Prostate gland (tissue), 2 donors: ENCODE measurements around the gene DCP1B. TPM values are rescaled to one million over a fixed set of nuclear protein-coding genes. Genes with fewer than 3 reads are reported as not detected.
A peak's percentile ranks its signal among the peaks of the same experiment; 100 is the strongest.

ENCODE experiments used
- DNase-seq: peaks from one replicate; pipeline ENCODE4 v3.0.0-alpha.2; 2019; ENCODE audit warnings: low spot score
- H3K27ac ChIP-seq, 2 donors: fragments of 200-600 bp; sonication (generic); 2 replicates each; pipeline ENCODE4 v1.5.1; 2017 to 2019
- H3K27me3 ChIP-seq: fragments of 200-600 bp; sonication (generic); replicated peaks from 2 replicates; pipeline ENCODE4 v1.5.1; 2019; ENCODE audit not compliant: insufficient read depth
- H3K36me3 ChIP-seq, 2 donors: fragments of 200-600 bp; sonication (generic); 1 replicate in 1 of 2; 2 replicates in 1 of 2; pipeline versions ENCODE4 v1.5.1 to v1.8.1; 2017 to 2019
- H3K4me1 ChIP-seq: fragments of 200-600 bp; sonication (generic); replicated peaks from 2 replicates; pipeline ENCODE4 v1.5.1; 2019
- H3K4me3 ChIP-seq, 2 donors: fragments of 200-600 bp; sonication (generic); 2 replicates each; pipeline ENCODE4 v1.5.1; 2017 to 2019
- H3K9me3 ChIP-seq: fragments of 200-600 bp; sonication (generic); 2 replicates; pipeline ENCODE4 v1.5.1; 2017
- CTCF ChIP-seq, 4 experiments: fragments of 200-600 bp in 2 of 4; fragments of 450-650 bp in 2 of 4; sonication (generic) in 2 of 4; IDR thresholded peaks; 1 replicate in 3 of 4; 2 replicates in 1 of 4; pipeline ENCODE4 v1.5.1; 2016 to 2019; ENCODE audit warnings: antibody characterized with exemption in 4 of 4, mild to moderate bottlenecking in 2 of 4, moderate library complexity in 2 of 4
- POLR2A ChIP-seq: fragments of 450-650 bp; IDR thresholded peaks from one replicate; pipeline ENCODE4 v1.6.1; 2016; ENCODE audit warnings: antibody characterized with exemption, mild to moderate bottlenecking
- POLR2AphosphoS5 ChIP-seq: sonication (generic); formaldehyde crosslinking; IDR thresholded peaks from one replicate; pipeline ENCODE4 v1.6.1; 2017; ENCODE audit warnings: antibody characterized with exemption
- WGBS: methylation state at CpG from one replicate; pipeline ENCODE4 v1.1.5; 2018; 5-methylcytosine and 5-hydroxymethylcytosine counted together
- intact Hi-C: fragments of 100-400 bp; cut with DNase I; formaldehyde crosslinking; loops from one replicate; pipeline ENCODE4 v1.14.2; 2022
- total RNA-seq, 2 donors: library from RNA; depleted of rRNA; stranded (reverse); fragments of >200 nt; gene quantifications; one replicate each; pipeline ENCODE4 v1.1.0, GENCODE V29; 2016

Gene DCP1B
- total RNA-seq, 2 donors from 2014 or later = 20.1 to 31.9 TPM

DNA sequence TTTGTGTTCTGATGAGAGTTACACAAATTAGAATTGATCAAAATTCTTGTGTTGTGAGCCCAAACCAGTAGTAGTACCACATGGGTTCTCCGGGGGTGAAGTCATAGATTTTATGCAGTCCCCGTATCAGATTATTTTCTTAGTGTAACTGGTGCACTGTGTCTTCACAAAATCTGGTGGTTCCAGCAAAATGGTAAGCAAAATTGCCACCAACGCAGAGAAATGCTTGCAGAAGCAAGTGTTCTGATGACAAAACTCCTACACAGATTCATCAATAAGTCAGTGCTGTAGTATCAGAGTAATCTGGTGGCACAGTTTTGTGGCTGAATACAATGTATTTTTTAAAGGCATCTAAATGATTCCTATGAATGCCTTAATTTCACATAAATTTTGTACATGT is 84.5 kb downstream of the DCP1B start:
- Histone ChIP-seq H3K4me1 (no peaks in the 10 kb centered on the region), H3K36me3 (no peaks in the 10 kb centered on the region), H3K27me3 (no peaks in the 10 kb centered on the region), H3K4me3 (no peak overlapping the region), H3K9me3 (no peaks in the 10 kb centered on the region), H3K27ac (no peak overlapping the region)
- DNase-seq = no peak
- TF ChIP-seq CTCF (IDR thresholded peaks at IDR 0.05) (no peak), POLR2AphosphoS5 (no peak), POLR2A (no peak)
- intact Hi-C loops = no loop called here
- 89% methylated on average over 3 of the region's 3 CpGs for WGBS

- Histone ChIP-seq H3K36me3 (no peaks in the 10 kb centered on the region), H3K4me1 (no peaks in the 10 kb centered on the region), H3K27ac (no peak overlapping the region), H3K4me3 (no peak overlapping the region), H3K27me3 (no peaks in the 10 kb centered on the region), H3K9me3 (no peaks in the 10 kb centered on the region)
- 92% methylated on average over 5 of the region's 5 CpGs for WGBS
- intact Hi-C loops = no loop called here
- TF ChIP-seq POLR2A = no peak
- no peak for TF ChIP-seq POLR2AphosphoS5
- no peak for TF ChIP-seq CTCF (IDR thresholded peaks at IDR 0.05)
- no peak for DNase-seq
Observed at GRCh38 chr12:1919284-1919683, 85.0 kb downstream of the DCP1B start.

- intact Hi-C loops = no loop called here
- H3K27ac ChIP-seq = no peak overlapping the region
Observed at GRCh38 chr12:1918884-1919236, 85.4 kb downstream of the DCP1B start.

GRCh38 chr12:1918081-1918883 is 86.0 kb downstream of the DCP1B start, which contains the start of gene CACNA2D4:
Gene CACNA2D4 (minus strand): TSS chr12:1918652. CDS start chr12:1918473, 179 bp downstream.
- peak within 1 kb of the TSS in 1 of 2 donors; percentile 4 for H3K4me3 ChIP-seq
- no peaks in the 10 kb centered on the region for H3K36me3 ChIP-seq
- WGBS = 80% methylated on average over 18 of the region's 18 CpGs
- no peaks in the 10 kb centered on the region for H3K27me3 ChIP-seq
- peak within 1 kb of the TSS in 1 of 2 donors; percentile 11 for H3K27ac ChIP-seq
- no peaks in the 10 kb centered on the region for H3K4me1 ChIP-seq
- DNase-seq = no peak
- TF ChIP-seq POLR2AphosphoS5 (no peak), CTCF (IDR thresholded peaks at IDR 0.05) (no peak), POLR2A (no peak)
- intact Hi-C loops = no loop called here
- H3K9me3 ChIP-seq = no peaks in the 10 kb centered on the region

More at GRCh38 chr12:1918884-1919236, 85.4 kb downstream of the DCP1B start:
- DNase-seq = no peak
- Histone ChIP-seq H3K4me1 (no peaks in the 10 kb centered on the region), H3K27me3 (no peaks in the 10 kb centered on the region), H3K4me3 (no peak overlapping the region), H3K9me3 (no peaks in the 10 kb centered on the region), H3K36me3 (no peaks in the 10 kb centered on the region)
- 80% methylated on average over 6 of the region's 6 CpGs for WGBS
- TF ChIP-seq CTCF (IDR thresholded peaks at IDR 0.05) (no peak), POLR2A (no peak), POLR2AphosphoS5 (no peak)
